ENCODE data around the gene LRRC10. TPM values are rescaled to one million over a fixed set of nuclear protein-coding genes. Genes with fewer than 3 reads are reported as not detected.

Gene LRRC10
- polyA plus RNA-seq, 1 donor: not detected

GRCh38 chr12:69645031-69645430 lies 34.3 kb upstream of the LRRC10 start:
- H3K4me1 ChIP-seq (ENCODE audit: control insufficient read depth, insufficient read depth, low read length): no peaks in the 10 kb centered on the region
- no CpG with 5 or more reads among the region's 2 CpGs for WGBS (ENCODE audit: insufficient coverage, low lambda C conversion rate)
- peaks cover 2% of the 10 kb centered on the region for H3K27me3 ChIP-seq (ENCODE audit: control insufficient read depth, insufficient read depth, low read length)
- H3K4me3 ChIP-seq (ENCODE audit: low read length): no peak overlapping the region
- H3K36me3 ChIP-seq (ENCODE audit: control insufficient read depth, insufficient read depth, low read length): no peaks in the 10 kb centered on the region
- no peaks in the 10 kb centered on the region for H3K9me3 ChIP-seq (ENCODE audit: control insufficient read depth, low read depth, low read length)
- no peak for DNase-seq
- H3K27ac ChIP-seq (ENCODE audit: low read length): no peak overlapping the region

DNA sequence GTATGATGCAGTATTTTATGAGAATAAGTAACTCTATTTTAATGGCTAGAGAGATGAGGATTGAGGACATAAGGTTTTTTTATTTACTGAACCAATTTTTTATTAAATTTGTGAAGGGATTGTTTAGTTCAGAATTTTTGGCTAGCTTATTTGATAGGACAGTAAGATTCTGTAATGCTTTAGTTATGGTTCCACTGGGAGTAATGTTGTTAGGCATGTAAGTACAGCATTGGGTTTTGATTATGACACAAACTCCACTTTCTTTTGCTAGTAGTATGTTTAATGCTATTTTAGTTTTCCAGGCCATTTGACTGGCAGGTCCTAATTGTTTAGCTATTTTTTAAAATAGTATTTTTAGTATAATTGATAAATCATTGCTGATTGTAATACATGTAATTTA lies 33.8 kb upstream of the LRRC10 start:
- no peaks in the 10 kb centered on the region for H3K9me3 ChIP-seq (ENCODE audit: control insufficient read depth, low read depth, low read length)
- no peak overlapping the region for H3K4me3 ChIP-seq (ENCODE audit: low read length)
- no peak overlapping the region for H3K27ac ChIP-seq (ENCODE audit: low read length)
- H3K27me3 ChIP-seq (ENCODE audit: control insufficient read depth, insufficient read depth, low read length): peaks cover 2% of the 10 kb centered on the region
- H3K36me3 ChIP-seq (ENCODE audit: control insufficient read depth, insufficient read depth, low read length): no peaks in the 10 kb centered on the region
- H3K4me1 ChIP-seq (ENCODE audit: control insufficient read depth, insufficient read depth, low read length): no peaks in the 10 kb centered on the region
- no peak for DNase-seq

- Histone ChIP-seq H3K27ac (ENCODE audit: low read length) (no peak overlapping the region), H3K9me3 (ENCODE audit: control insufficient read depth, low read depth, low read length) (no peaks in the 10 kb centered on the region), H3K36me3 (ENCODE audit: control insufficient read depth, insufficient read depth, low read length) (no peaks in the 10 kb centered on the region), H3K4me3 (ENCODE audit: low read length) (no peak overlapping the region), H3K4me1 (ENCODE audit: control insufficient read depth, insufficient read depth, low read length) (no peaks in the 10 kb centered on the region), H3K27me3 (ENCODE audit: control insufficient read depth, insufficient read depth, low read length) (peaks cover 2% of the 10 kb centered on the region)
- no CpG with 5 or more reads among the region's 6 CpGs for WGBS (ENCODE audit: insufficient coverage, low lambda C conversion rate)
- no peak for DNase-seq
Observed at GRCh38 chr12:69642531-69642930, 31.8 kb upstream of the LRRC10 start.

GRCh38 chr12:69641546-69641945 lies 30.8 kb upstream of the LRRC10 start:
- H3K27ac ChIP-seq (ENCODE audit: low read length): no peak overlapping the region
- H3K9me3 ChIP-seq (ENCODE audit: control insufficient read depth, low read depth, low read length): no peaks in the 10 kb centered on the region
- peaks cover 2% of the 10 kb centered on the region for H3K27me3 ChIP-seq (ENCODE audit: control insufficient read depth, insufficient read depth, low read length)
- no peak overlapping the region for H3K4me3 ChIP-seq (ENCODE audit: low read length)
- no peaks in the 10 kb centered on the region for H3K36me3 ChIP-seq (ENCODE audit: control insufficient read depth, insufficient read depth, low read length)
- H3K4me1 ChIP-seq (ENCODE audit: control insufficient read depth, insufficient read depth, low read length): no peaks in the 10 kb centered on the region
- WGBS (ENCODE audit: insufficient coverage, low lambda C conversion rate): 100% methylated on average over 2 of the region's 7 CpGs
- no peak for DNase-seq

DNA sequence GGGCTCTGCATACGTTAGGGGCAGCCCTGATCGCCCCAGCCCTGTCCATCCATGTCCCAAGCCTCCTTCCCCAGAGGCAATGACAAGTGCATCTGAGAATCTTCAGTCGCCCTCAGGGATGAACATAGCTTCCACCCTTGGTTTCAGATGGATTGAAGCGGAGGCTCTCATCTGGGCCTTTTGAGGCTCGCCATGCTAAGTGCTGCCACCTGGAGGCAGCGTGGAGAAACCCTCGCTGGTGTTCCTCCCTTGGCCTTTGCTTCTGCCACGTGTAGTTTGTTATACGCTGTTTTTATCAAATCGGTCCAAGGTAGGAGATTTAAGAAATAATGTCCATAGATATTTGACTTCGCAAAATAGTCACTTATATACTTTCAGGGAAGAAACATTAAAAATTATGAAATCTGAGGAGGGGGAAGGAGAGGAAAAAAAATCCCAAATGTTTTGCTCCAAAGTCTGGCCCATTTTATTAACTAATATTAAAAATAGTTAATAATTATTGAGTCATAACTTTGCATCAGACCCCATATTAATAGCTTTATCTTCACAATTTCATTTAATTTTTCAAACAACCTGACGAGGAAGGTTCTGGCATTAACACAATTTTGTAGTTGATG lies 28.8 kb upstream of the LRRC10 start:
- Histone ChIP-seq H3K9me3 (ENCODE audit: control insufficient read depth, low read depth, low read length) (no peaks in the 10 kb centered on the region), H3K4me1 (ENCODE audit: control insufficient read depth, insufficient read depth, low read length) (no peaks in the 10 kb centered on the region), H3K27ac (ENCODE audit: low read length) (no peak overlapping the region), H3K4me3 (ENCODE audit: low read length) (no peak overlapping the region), H3K36me3 (ENCODE audit: control insufficient read depth, insufficient read depth, low read length) (no peaks in the 10 kb centered on the region), H3K27me3 (ENCODE audit: control insufficient read depth, insufficient read depth, low read length) (no peaks in the 10 kb centered on the region)
- WGBS (ENCODE audit: insufficient coverage, low lambda C conversion rate): 12% methylated on average over 3 of the region's 12 CpGs
- peak; percentile 58 to 60 for DNase-seq

DNA sequence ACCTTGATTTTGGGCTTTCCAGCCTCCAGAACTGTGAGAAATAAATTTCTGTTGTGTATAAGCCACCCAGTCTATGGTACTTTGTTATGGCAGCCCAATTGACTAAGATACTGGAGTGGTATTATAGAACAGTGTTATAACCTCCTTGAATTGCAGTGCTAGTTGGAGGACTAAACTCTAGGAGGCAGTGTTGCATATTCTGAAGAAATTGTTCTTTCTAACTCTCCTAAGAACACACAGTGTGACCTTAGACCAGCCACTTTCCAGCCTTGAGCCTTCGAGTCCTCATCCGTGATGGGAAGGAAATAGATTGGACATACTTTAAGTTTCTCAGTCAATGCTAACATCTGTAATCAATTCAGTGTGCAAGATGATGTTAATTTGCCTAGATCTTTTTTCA lies 22.4 kb upstream of the LRRC10 start:
- no peak overlapping the region for H3K4me3 ChIP-seq (ENCODE audit: low read length)
- H3K9me3 ChIP-seq (ENCODE audit: control insufficient read depth, low read depth, low read length): no peaks in the 10 kb centered on the region
- no peaks in the 10 kb centered on the region for H3K4me1 ChIP-seq (ENCODE audit: control insufficient read depth, insufficient read depth, low read length)
- no peaks in the 10 kb centered on the region for H3K27me3 ChIP-seq (ENCODE audit: control insufficient read depth, insufficient read depth, low read length)
- no peak overlapping the region for H3K27ac ChIP-seq (ENCODE audit: low read length)
- no peak for DNase-seq
- WGBS (ENCODE audit: insufficient coverage, low lambda C conversion rate): no CpG with 5 or more reads among the region's 2 CpGs
- H3K36me3 ChIP-seq (ENCODE audit: control insufficient read depth, insufficient read depth, low read length): no peaks in the 10 kb centered on the region

DNA sequence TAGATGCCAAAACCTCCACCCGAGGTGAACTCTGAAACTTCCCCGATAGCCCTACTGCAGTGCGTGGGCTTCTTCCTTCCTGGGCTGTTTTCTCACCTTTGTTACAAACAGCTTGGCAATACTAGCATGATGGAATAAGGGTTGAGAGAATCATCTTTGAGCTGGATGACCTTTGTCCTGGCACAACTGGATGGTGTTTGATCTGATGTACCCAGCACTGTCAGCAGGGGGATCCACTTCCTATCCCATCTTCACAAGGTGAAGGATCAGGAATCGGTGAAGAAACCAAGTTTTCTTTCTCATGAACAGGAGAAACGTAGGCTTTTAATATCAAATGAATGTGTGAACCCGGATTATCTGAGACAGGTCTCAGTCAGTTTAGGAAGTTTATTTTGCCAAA lies 19.5 kb upstream of the LRRC10 start:
- Histone ChIP-seq H3K4me1 (ENCODE audit: control insufficient read depth, insufficient read depth, low read length) (no peaks in the 10 kb centered on the region), H3K9me3 (ENCODE audit: control insufficient read depth, low read depth, low read length) (no peaks in the 10 kb centered on the region), H3K27me3 (ENCODE audit: control insufficient read depth, insufficient read depth, low read length) (no peaks in the 10 kb centered on the region), H3K4me3 (ENCODE audit: low read length) (no peak overlapping the region), H3K36me3 (ENCODE audit: control insufficient read depth, insufficient read depth, low read length) (no peaks in the 10 kb centered on the region), H3K27ac (ENCODE audit: low read length) (no peak overlapping the region)
- no peak for DNase-seq
- WGBS (ENCODE audit: insufficient coverage, low lambda C conversion rate): no CpG with 5 or more reads among the region's 6 CpGs

DNA sequence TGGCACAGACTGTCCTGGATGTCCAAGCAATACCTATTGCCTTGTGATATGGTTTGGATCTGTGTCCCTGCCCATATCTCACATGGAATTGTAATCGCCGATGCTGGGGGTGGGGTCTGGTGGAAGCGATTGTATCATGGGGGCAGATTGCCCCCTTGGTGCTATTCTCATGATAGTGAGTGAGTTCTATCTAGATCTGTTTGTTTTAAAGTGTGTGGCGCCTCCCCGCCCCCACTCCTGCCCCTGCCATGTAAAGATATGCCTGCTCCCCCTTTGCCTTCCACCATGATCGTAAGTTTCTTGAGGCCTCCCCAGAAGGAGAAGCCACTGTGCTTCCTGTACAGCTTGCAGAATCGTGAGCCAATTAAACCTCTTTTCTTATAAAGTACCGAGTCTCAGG lies 16.8 kb upstream of the LRRC10 start:
- H3K4me3 ChIP-seq (ENCODE audit: low read length): no peak overlapping the region

GRCh38 chr12:69623970-69624369 lies 13.3 kb upstream of the LRRC10 start:
- no peaks in the 10 kb centered on the region for H3K36me3 ChIP-seq (ENCODE audit: control insufficient read depth, insufficient read depth, low read length)
- H3K4me1 ChIP-seq (ENCODE audit: control insufficient read depth, insufficient read depth, low read length): no peaks in the 10 kb centered on the region
- no peaks in the 10 kb centered on the region for H3K9me3 ChIP-seq (ENCODE audit: control insufficient read depth, low read depth, low read length)
- no CpG with 5 or more reads among the region's 13 CpGs for WGBS (ENCODE audit: insufficient coverage, low lambda C conversion rate)
- no peaks in the 10 kb centered on the region for H3K27me3 ChIP-seq (ENCODE audit: control insufficient read depth, insufficient read depth, low read length)
- no peak overlapping the region for H3K4me3 ChIP-seq (ENCODE audit: low read length)
- peak in 1 of 2 donors; percentile 16 for DNase-seq
- no peak overlapping the region for H3K27ac ChIP-seq (ENCODE audit: low read length)

More for the DNA sequence above, 16.8 kb upstream of the LRRC10 start:
- Histone ChIP-seq H3K9me3 (ENCODE audit: control insufficient read depth, low read depth, low read length) (no peaks in the 10 kb centered on the region), H3K27ac (ENCODE audit: low read length) (no peak overlapping the region), H3K4me1 (ENCODE audit: control insufficient read depth, insufficient read depth, low read length) (no peaks in the 10 kb centered on the region), H3K36me3 (ENCODE audit: control insufficient read depth, insufficient read depth, low read length) (no peaks in the 10 kb centered on the region), H3K27me3 (ENCODE audit: control insufficient read depth, insufficient read depth, low read length) (no peaks in the 10 kb centered on the region)
- 0% methylated on average over 1 of the region's 8 CpGs for WGBS (ENCODE audit: insufficient coverage, low lambda C conversion rate)
- no peak for DNase-seq

- Histone ChIP-seq H3K9me3 (ENCODE audit: control insufficient read depth, low read depth, low read length) (no peaks in the 10 kb centered on the region), H3K27me3 (ENCODE audit: control insufficient read depth, insufficient read depth, low read length) (no peaks in the 10 kb centered on the region), H3K36me3 (ENCODE audit: control insufficient read depth, insufficient read depth, low read length) (no peaks in the 10 kb centered on the region), H3K27ac (ENCODE audit: low read length) (no peak overlapping the region), H3K4me1 (ENCODE audit: control insufficient read depth, insufficient read depth, low read length) (no peaks in the 10 kb centered on the region), H3K4me3 (ENCODE audit: low read length) (no peak overlapping the region)
- no CpG with 5 or more reads among the region's 2 CpGs for WGBS (ENCODE audit: insufficient coverage, low lambda C conversion rate)
- DNase-seq: no peak
Observed at GRCh38 chr12:69621551-69621950, 10.8 kb upstream of the LRRC10 start.

GRCh38 chr12:69620921-69621320 lies 10.2 kb upstream of the LRRC10 start:
- no peak overlapping the region for H3K4me3 ChIP-seq (ENCODE audit: low read length)
- H3K27me3 ChIP-seq (ENCODE audit: control insufficient read depth, insufficient read depth, low read length): no peaks in the 10 kb centered on the region
- no peak overlapping the region for H3K27ac ChIP-seq (ENCODE audit: low read length)
- H3K9me3 ChIP-seq (ENCODE audit: control insufficient read depth, low read depth, low read length): no peaks in the 10 kb centered on the region
- WGBS (ENCODE audit: insufficient coverage, low lambda C conversion rate): no CpG with 5 or more reads among the region's 2 CpGs
- DNase-seq: no peak
- H3K4me1 ChIP-seq (ENCODE audit: control insufficient read depth, insufficient read depth, low read length): no peaks in the 10 kb centered on the region
- no peaks in the 10 kb centered on the region for H3K36me3 ChIP-seq (ENCODE audit: control insufficient read depth, insufficient read depth, low read length)

All from large intestine (tissue), 3 donors.